HuH-7.5 (cell line): ENCODE data around the gene TJP2.

Experiments
- DNase-seq: peaks from one replicate; pipeline ENCODE4 v3.0.0; 2011; ENCODE audit warnings: low spot score

Gene TJP2

DNA sequence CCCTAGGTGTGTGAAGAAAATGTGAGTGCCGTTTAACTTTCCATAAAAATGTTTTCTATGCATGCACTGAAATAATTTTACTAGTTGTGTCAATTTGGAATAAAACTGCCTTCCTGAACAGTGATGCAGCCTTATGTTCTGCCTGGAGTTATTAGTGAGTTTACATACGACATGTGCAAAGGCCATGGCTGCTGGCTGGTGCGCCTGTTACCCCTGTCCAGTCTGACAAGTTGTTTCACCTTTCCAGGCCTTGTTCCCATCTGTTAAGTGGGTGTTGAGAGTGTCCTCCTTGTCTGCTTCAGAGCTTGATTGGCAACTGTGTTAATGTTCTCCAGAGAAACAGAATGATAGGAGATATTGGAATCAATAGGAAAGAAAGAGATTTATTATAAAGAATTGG is 60.6 kb downstream of the TJP2 start:
- no peak for DNase-seq

DNA sequence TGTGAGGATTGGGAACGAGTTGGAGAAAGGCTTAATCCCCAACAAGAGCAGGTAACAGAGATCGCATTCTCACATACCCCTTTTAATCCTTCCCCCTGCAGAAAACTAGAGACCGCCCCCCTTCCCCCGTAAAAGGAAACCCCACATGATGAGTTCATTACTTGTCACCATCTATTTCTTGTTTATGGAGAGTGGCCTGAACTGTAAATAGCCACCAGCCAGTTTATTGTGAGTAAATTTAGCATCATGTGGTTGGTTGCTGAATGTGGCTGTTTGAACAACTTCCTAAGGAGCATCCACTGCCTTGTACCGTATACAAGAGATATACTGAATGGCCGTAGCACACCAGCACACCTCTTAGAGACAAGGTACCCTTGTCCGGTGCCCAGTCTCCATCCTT is 62.1 kb downstream of the TJP2 start:
- DNase-seq: no peak

DNA sequence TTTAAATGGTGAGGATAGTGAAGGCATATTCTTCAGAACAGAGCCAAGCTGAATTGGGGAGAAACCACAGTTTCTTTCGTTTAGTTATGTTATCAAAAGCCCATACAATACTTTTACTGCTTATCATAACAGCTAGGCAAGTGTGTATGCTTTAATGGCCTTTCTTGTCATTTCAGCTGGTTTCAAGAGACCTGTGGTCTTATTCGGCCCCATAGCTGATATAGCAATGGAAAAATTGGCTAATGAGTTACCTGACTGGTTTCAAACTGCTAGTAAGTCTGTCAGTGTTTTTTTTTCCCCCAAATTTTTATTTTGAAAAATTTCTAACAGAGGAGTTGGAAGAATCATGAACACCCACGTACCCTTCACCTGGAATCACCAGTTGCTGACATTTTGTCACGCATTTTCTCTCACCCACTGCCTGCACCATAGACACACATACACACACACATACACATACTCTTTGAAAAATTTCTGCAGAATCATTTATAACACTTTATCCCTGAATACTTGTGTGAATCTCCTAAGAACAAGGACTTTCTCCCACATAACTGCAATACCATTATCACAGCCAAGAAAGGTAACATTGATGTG is 63.7 kb downstream of the TJP2 start:
- no peak for DNase-seq

DNA sequence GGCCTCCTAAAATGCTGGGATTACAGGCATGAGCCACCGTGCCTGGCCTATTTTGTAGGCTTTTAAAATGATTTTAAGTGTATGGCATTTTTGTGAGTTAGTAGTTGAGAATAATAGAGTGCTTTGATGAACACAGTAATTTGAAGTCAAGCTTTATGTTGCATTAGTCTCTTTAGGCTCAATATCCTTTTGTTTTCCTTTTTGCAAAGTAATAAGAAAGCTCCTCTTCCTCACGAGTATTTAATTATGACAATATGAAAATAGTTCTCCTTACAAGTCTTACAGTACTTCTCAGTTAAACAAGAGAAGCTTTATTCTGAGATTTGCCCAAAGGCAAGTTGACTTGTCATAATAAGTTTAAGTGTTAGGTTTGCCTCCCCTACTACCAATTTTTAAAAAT is 69.0 kb downstream of the TJP2 start:
- no peak for DNase-seq

DNA sequence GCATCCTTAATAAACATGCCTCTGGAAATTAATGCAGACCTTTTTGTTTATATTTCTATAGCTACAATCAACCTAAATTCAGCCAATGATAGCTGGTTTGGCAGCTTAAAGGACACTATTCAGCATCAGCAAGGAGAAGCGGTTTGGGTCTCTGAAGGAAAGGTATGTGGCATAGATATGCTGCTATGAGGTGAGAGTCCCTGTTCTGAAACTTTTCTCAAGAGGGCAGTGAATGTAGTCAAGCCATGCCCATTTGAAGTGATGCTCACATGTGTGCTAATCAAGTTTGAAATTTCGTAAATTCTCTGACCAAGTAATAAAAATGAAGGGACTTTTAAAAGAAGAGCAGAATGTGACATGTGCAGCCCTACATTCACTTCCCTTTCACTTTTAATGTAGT is 72.6 kb downstream of the TJP2 start:
- DNase-seq: no peak

DNA sequence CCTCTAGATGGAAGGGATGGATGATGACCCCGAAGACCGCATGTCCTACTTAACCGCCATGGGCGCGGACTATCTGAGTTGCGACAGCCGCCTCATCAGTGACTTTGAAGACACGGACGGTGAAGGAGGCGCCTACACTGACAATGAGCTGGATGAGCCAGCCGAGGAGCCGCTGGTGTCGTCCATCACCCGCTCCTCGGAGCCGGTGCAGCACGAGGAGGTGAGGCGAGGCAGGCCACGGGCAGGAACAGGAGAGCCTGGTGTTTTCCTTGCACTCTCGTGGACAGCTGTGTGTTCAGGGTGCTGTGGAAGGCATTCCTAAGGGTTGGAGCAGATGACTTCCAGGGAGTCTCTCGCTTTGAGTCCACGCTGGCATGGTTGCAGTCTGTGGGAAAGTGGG is 73.9 kb downstream of the TJP2 start:
- no peak for DNase-seq

DNA sequence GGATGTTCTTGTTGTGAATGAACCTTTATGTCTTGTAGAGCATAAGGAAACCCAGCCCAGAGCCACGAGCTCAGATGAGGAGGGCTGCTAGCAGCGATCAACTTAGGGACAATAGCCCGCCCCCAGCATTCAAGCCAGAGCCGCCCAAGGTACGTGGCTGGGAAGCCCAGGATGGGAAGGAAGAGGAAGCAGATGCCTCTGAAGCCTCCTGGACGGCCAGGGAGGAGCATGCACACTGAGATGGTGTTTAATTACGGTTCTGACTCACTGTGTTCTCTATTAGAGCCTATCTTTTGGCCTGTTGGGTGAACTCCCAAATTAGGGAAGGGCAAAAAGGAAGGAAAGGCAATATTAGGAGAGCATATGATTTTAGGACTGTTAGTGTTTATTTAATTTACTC is 75.3 kb downstream of the TJP2 start:
- DNase-seq: no peak

DNA sequence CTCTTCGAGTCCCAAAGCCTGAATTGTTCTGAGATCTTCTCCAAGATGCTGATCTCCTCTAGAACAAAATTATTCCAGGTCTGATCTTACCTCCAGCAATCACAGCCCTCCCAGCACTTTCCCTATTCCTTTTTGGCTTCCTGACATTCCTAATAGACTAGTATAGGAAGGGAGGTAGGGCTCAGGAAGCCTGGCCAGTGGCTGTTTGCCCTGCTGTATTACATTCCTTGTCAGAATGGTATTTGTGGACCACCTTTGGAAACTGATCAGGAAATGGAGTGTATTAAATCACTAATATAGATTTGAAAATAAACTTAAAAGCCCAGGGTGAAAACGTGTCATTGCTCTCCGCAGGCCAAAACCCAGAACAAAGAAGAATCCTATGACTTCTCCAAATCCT is 76.6 kb downstream of the TJP2 start:
- no peak for DNase-seq

DNA sequence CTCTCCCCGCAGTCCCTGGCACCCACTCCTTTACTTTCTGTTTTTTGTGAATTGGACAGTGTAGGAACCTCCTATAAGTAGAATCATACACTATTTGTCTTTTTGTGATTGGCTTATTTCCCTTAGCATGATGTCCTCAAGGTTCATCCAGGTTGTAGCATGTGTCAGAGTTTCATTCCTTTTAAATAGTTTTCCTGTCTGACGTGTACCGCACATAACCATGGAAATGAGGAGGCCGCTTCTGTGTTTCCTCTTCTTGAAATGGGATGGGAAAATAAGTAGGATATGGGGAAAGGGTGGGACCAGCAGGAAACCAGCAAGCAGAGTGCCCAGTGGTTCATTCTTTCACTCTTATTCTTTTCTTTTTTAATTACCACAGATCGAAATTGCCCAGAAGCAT is 78.4 kb downstream of the TJP2 start:
- no peak for DNase-seq

DNA sequence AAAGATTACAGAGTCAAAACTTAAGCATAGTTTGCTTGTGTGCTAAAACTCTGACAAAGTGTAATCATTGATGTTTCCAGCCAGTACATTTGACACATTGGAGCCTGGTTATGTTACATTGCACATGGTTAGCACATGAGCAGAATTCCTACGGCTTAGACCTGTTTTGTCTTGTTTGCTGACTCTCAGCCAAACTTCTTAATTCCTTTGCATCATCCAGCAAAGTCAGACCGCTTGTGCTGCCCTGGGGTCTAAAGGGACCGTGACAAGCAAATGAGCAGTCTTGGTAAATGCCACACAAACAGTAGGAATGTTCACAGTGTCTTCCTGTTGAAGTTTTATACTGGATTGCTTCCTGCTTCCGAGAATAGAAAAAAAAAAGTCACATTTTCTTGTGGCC is 79.0 kb downstream of the TJP2 start:
- DNase-seq: no peak

DNA sequence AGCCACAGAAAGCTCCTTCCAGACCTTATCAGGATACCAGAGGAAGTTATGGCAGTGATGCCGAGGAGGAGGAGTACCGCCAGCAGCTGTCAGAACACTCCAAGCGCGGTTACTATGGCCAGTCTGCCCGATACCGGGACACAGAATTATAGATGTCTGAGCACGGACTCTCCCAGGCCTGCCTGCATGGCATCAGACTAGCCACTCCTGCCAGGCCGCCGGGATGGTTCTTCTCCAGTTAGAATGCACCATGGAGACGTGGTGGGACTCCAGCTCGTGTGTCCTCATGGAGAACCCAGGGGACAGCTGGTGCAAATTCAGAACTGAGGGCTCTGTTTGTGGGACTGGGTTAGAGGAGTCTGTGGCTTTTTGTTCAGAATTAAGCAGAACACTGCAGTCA is 80.1 kb downstream of the TJP2 start:
- no peak for DNase-seq

DNA sequence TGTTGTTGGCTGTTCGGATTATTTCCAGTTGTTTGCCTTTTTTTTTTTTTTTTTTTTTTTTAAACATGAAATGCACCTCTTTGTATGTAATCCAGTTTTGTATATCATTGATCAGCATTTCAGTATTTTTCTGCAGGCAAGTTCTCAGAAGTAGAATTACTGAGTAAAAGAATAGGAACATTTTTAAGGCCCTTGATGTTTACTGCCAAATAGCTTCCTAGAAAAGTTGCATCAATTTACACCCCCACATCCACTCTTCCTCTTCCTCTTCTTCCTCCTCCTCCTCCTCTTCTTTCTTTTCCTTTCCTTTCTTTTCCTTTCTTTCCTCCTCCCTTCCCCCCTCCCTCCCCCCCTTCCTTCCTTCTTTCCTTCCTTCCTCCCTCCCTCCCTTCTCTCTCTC is 81.5 kb downstream of the TJP2 start:
- DNase-seq: no peak

DNA sequence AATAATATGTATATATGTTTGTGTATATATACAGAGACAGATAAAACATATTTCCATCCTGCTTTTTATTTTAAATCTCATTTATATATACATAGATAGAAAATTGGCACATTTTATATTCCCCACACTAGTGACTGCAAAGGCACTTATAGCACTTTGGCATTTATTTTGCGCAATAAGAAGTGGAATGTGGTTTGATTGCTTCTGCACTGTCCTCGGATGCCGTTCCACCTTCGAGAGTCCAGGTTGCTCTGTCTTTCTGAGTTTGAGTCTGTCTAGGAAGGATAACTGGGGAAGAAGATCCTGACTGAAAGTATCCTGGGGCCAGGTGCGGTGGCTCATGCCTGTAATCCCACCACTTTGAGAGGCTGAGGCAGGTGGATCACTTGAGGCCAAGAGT is 84.5 kb downstream of the TJP2 start:
- no peak for DNase-seq

DNA sequence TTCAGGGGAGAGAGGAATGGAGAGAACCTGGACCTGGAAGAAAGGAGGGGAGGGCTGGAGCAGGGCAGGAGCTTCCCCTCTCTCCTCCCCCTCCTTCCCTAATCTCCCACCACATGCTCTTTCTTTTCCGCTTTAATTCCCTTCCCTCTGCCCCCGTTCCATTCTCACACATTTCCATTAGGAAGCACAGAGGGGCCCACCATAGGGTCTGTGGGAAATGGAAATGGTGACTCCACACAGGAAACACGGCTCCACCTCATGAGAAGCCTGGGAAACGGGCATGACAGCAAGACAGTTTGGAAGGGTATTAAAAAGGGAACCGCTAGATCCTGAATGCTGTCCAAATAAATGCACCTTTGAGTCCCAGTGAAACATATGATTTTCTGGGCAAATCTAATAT is 86.1 kb downstream of the TJP2 start:
- no peak for DNase-seq

DNA sequence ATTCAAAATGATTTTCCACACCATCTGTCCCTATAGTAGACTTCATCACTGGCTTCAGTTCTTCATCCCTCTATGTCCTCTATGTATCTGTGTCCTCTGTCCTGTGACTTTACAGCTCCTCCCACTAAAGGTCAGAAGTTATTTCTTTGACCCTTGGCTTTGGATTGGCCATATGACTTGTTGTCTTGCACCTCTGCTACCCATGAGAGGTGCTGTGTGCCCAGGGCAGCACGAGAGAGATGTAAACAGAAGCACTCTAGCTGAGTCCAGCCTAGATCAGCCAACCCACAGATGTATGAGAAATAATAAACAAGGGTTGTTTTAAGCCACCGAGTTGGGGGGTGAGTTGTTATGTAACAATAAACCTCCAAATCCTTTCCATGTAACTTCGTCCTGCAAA is 87.6 kb downstream of the TJP2 start:
- no peak for DNase-seq

DNA sequence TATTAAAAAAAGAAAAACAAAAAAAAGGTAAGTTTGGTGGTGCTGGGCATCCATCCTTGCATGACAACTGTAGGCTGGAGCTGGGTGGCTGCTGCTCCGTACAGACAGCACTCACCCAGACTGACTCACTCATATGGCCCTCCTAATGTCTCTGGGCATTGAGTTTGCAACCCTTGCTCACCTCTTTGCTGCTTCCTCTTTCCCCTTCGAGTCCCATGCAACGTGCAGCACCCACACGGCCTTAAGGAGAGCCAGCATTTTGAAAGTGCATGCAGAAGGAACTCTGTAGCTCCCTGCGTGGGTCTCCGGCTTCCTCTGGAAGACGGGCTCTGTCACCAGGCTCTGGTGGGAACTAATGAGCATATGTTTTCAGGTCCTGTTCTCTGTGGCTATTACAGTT is 90.4 kb downstream of the TJP2 start:
- DNase-seq: no peak

DNA sequence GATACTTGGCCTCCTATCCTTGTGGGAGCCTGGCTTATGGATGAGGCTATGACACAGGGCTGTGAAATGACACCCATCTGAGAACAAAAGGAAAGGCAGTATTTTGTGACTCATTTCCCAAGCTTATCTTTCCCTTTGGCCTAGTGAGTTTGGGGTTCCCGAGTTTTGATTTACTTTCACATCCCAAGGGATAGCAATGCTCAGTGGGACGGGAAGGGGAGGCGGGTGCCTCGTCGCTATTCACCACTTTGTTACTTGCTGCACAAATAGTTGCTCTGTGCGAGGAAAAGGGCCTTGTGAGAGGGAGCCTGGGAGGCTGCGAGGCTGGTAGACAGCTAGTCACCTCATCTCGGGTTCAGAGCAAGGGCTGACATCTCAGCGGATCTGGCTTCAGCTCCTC is 91.8 kb downstream of the TJP2 start:
- no peak for DNase-seq

DNA sequence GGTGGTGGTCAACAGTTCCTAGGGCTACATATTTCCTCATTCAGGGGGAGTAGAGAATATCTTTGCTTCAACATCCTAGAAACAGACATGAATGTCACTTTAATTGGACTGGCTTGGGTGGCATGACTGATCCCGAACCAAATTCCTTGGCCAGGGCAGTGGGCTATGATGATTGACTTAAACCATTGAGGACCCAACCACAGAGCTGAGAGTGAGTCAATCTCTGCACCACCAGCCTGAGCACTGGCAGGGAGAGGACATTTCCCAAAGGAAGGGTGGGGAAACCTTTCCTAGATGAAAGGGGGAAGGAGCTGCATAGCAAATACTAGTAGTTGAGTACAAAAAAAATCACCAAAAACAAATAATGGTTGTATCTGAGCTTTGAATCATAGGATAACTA is 98.1 kb downstream of the TJP2 start:
- no peak for DNase-seq

DNA sequence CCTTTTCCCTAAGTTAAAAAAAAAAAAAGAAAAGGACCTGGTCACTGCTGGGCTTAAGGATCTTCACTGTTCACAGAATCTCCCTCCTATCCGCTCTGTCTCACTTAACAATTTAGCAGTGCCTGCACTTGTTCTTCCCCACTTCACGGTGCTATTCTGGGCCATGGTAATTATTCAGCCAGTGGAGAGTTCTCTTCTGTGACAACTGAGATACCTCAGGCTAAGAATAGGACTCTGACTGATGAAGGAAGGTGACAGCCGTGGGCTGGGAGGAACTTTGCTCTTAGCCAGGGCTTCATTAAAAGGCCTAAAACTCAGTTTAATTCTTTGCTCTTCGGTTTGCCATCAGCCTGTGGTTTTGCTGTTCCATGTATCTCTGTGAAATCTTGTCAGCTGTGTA is 99.1 kb downstream of the TJP2 start:
- DNase-seq: no peak

DNA sequence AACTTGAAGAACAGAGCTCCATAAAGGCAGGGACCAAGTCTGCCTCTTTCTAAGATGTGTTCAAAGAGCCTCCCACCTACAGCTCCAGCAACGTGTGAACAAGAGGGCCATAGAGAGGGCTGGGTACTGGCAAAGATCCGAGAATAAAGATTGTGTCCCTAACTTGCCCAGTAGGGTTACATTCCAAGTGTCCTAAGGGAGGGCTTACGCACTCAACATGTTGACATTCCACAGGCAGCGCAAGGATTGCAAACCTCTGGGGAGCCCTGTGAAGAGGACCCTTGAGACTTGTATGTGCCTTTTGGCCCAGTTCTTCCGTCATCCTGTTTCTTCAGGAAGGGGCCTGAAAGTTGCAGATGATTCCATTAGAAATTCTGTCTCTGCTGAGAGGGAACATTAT is 102.7 kb downstream of the TJP2 start:
- no peak for DNase-seq

DNA sequence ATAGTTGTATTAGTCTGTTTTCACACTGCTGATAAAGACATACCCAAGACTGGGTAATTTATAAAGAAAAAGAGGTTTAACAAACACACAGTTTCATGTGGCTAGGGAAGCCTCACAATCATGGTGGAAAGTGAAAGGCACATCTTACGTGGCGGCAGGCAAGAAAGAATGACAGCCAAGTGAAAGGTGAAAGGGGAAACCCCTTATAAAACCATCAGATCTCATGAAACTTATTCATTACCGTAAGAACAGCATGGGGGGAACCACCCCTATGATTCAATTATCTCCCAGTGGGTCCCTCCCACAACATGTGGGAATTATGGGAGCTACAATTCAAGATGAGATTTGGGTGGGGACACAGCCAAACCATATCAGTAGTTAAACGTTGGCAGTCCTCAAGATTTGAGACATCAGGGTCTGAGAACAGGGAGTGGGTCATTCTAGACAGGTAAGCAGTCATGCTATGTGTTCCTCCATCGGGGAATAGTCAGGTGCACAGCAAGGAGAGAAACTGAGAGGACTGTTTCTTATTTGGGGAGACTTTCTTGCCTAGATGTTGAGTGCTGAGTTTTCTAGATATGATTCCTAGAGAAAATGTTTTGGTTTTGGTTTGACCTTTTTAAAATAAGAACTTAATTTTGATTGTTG is 105.1 kb downstream of the TJP2 start:
- DNase-seq: no peak

DNA sequence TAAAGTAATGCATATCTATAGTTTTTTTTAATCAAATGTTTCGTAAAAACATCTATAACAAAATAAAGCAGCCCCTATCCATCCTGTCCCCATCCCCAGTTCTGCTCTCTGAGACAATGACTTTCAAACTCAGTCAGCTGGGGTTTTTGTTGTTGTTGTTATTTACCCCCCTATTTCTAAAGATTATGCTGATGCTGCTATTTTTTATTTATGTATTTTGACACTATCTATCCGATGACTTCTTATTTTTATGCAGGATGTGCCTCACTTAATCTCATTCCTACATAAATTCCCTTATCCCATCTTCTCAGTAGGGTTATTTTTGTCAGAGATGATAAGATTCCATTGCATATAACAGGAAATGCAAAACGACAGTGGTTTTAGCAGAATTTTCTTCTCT is 105.7 kb downstream of the TJP2 start:
- no peak for DNase-seq

DNA sequence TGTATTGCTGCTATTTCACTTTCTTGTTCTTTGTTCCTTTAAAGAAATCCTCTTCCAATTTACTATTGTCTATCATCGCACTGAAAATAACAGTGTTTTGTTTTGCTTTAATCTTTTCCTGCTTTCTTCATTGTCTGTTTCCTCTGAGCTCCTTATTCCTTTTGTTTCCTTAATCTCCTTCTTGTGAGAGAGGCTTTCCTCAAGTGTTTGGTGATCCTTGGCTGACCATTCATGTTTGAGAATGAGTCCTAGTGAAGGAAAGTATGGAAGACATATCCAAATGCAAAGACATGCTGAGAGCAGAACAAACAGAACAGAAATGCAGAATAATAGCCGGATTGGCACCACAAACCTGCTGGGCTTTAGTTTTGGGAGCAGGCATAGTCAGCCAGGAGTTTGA is 108.9 kb downstream of the TJP2 start:
- no peak for DNase-seq

DNA sequence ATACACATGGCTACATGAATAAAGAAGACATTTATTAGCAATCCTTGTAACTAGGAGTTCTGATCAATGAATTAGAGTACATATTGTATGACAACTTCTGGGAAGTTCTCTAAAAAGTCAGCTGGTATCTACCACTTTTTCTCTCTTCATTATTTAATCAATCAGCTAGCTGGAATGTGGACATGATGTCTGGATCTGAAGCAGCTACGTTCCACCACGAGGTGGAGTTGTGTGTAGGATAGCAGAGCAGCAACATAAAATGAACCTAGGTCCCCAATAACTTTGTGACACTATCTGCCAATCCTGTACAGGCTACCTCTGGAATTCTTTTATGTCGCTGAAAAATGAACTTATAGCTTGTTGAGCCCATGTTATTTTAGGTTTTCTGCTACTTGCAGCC is 118.0 kb downstream of the TJP2 start:
- no peak for DNase-seq

DNA sequence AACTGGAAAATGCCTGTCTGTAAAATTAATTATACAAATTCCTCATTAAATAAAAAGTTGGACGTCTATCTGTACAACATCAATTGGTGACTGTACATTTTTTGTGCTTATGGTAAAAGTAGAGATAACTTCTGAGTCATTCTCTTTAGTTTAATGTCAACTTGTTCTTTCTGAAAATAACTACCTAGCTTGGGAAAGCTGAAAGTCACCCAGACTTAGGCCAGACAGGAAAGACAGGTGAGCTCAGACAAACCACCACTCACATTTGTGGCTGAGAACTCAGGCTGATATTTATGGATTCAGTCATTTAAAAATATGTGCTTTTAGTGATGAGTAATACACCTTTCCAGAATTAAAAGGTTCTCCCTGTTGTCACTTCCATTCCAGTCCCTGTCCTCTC is 119.1 kb downstream of the TJP2 start:
- no peak for DNase-seq
